NK-92 treated with Interleukin-12 subunit alpha and Interleukin-12 subunit beta, amount 100 ng/mL, for 24 hours (cell line): ENCODE results near the gene CHN1.

Experiments used
- DNase-seq: peaks from one replicate; lab custom pipeline; 2025; lab: John Stamatoyannopoulos, UW

Gene CHN1

GRCh38 chr2:174785481-174785880 is 219.7 kb downstream of the CHN1 start:
- no peak for DNase-seq

GRCh38 chr2:174784909-174785308 is 220.3 kb downstream of the CHN1 start:
- no peak for DNase-seq

- no peak for DNase-seq
These were observed 220.9 kb downstream of the CHN1 start for GRCh38 chr2:174784316-174784715.

- DNase-seq, result no peak
These were observed 223.2 kb downstream of the CHN1 start for GRCh38 chr2:174781996-174782395.

GRCh38 chr2:174781298-174781697 is 223.9 kb downstream of the CHN1 start:
- DNase-seq, result no peak

GRCh38 chr2:174780856-174781255 is 224.3 kb downstream of the CHN1 start:
- no peak for DNase-seq

- no peak for DNase-seq
These were observed 224.9 kb downstream of the CHN1 start for GRCh38 chr2:174780191-174780840.

GRCh38 chr2:174779361-174779928 is 225.7 kb downstream of the CHN1 start:
- no peak for DNase-seq

- no peak for DNase-seq
These were observed 226.8 kb downstream of the CHN1 start for GRCh38 chr2:174778085-174778981.

GRCh38 chr2:174777347-174778084 is 227.7 kb downstream of the CHN1 start:
- DNase-seq, result no peak

- DNase-seq, result no peak
These were observed 228.5 kb downstream of the CHN1 start for GRCh38 chr2:174776675-174777074.

- DNase-seq, result no peak
These were observed 229.0 kb downstream of the CHN1 start for GRCh38 chr2:174776223-174776622.

- DNase-seq, result no peak
These were observed 229.6 kb downstream of the CHN1 start for GRCh38 chr2:174775571-174775980.

GRCh38 chr2:174774886-174775285 is 230.3 kb downstream of the CHN1 start:
- no peak for DNase-seq

- DNase-seq, result no peak
These were observed 232.0 kb downstream of the CHN1 start for GRCh38 chr2:174773215-174773614.

- DNase-seq, result no peak
These were observed 232.7 kb downstream of the CHN1 start for GRCh38 chr2:174772472-174772801.

GRCh38 chr2:174771631-174772471 is 233.3 kb downstream of the CHN1 start:
- no peak for DNase-seq

- DNase-seq, result no peak
These were observed 234.0 kb downstream of the CHN1 start for GRCh38 chr2:174771136-174771535.

- no peak for DNase-seq
These were observed 236.6 kb downstream of the CHN1 start for GRCh38 chr2:174768557-174768956.

- no peak for DNase-seq
These were observed 238.9 kb downstream of the CHN1 start for GRCh38 chr2:174766271-174766670.

- DNase-seq, result no peak
These were observed 239.6 kb downstream of the CHN1 start for GRCh38 chr2:174765576-174765975.
